NCI-H2196 treated with DMSO at 0.1 percent for 48 hours (cell line): ENCODE measurements around the gene CASKIN2.

ENCODE experiments used
- DNase-seq: peaks from one replicate; lab custom pipeline; 2025; ENCODE audit not compliant: unreplicated experiment; lab: John Stamatoyannopoulos, UW

The CASKIN2 gene

GRCh38 chr17:75506888-75507287 lies 8.4 kb downstream of the CASKIN2 start:
- DNase-seq = no peak

DNA sequence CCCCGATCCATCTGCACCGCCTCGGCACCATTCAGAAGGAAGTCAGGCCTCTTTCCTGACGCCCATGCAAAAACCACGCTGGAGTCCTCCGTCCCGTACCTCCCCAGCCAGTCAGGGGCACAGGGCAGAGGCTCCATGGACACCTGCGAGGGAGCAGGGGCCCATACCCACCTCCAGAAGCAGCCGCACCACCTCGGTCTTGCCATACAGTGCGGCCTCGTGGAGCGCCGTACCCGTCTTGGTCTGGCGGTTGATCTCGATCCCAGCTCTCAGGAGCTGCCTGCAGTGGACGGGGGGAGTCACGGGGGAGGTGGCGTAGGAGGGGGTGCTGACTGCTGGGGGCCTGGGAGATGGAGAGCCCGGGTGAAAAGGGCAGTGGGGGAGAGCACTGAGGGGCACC lies 9.2 kb downstream of the CASKIN2 start:
- no peak for DNase-seq

GRCh38 chr17:75505640-75506039 lies 9.7 kb downstream of the CASKIN2 start:
- DNase-seq = no peak

DNA sequence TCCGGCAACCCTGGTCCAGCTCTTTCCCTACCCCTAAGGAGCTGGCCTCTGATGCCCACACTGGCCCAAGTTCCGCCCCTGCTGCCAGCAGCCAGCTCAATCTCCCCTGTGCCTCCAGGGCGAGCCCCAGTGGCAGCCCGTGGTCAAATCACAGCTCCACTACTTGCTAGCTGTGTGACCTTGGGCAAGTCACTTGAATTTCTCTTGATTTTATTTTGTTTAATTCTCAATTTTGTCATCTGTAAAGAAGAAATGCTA lies 10.3 kb downstream of the CASKIN2 start:
- no peak for DNase-seq

GRCh38 chr17:75504347-75505151 lies 10.8 kb downstream of the CASKIN2 start:
- DNase-seq = no peak

GRCh38 chr17:75503976-75504346 lies 11.4 kb downstream of the CASKIN2 start:
- DNase-seq = no peak

DNA sequence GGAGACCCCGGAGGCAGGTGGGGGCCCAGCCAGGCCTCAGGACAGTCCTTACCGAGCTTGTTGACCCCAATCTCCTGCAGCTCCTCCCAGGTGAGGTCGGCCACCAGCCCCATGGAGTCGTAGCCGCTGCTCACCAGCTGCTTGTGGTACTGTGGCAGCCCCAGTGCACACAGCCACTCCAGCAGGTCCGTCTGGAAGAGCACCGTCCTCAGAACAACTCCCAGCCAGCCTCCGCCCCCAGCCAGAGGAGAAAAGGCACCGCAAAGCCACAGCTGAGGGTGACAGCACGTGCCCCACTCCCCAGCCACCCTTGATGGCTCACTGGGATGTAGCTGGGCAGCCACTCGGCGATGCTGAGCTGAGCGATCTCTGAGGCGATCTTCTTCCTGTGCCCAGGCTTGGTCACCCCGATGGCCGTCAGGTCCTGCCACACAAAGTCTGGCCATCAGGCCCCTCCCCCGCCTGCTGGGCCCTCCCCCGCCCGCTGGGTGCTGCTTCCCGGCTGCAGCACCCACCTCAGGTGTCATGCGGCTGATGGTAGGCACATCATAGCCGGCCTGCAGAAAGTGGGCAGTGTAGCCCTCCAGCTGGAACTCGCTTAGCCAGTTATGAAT lies 11.9 kb downstream of the CASKIN2 start:
- no peak for DNase-seq

- DNase-seq = no peak
Observed at GRCh38 chr17:75502721-75503329, 12.5 kb downstream of the CASKIN2 start.

GRCh38 chr17:75502072-75502720 lies 13.1 kb downstream of the CASKIN2 start:
- DNase-seq = no peak

DNA sequence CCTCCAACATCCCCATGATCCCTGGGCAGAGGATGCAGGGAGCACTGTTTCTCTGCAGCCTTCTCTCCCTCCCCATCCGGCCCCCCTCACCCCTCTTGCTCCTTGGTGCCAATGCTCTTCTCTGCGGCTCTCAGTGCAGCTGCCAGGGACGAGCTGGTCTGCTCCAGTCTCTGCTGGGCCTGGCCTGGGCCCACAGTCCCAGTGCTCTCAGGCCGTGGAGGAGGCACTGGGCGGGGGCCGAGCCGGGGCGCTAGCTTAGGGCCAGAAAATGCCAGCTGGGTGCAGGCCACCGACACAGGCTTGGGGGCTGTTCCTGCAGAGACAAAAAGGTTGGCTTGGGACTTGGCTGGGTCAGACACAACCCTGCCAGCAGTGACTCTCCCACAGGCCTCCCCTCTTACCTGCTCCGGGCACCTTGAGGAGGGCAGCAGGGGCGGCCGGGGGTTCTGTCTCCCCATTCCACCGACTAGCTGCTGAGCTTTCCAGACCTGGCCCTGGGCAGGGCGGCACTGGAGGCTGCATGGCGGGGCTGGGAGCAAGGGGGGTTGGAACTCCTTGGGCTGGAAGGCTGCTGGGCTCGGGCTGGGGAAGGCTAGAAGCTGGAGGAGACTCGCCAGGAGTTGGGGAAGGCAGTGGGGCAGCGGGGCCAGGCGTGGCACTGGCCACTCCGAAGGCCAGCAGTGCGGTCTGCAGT lies 13.8 kb downstream of the CASKIN2 start:
- no peak for DNase-seq

DNA sequence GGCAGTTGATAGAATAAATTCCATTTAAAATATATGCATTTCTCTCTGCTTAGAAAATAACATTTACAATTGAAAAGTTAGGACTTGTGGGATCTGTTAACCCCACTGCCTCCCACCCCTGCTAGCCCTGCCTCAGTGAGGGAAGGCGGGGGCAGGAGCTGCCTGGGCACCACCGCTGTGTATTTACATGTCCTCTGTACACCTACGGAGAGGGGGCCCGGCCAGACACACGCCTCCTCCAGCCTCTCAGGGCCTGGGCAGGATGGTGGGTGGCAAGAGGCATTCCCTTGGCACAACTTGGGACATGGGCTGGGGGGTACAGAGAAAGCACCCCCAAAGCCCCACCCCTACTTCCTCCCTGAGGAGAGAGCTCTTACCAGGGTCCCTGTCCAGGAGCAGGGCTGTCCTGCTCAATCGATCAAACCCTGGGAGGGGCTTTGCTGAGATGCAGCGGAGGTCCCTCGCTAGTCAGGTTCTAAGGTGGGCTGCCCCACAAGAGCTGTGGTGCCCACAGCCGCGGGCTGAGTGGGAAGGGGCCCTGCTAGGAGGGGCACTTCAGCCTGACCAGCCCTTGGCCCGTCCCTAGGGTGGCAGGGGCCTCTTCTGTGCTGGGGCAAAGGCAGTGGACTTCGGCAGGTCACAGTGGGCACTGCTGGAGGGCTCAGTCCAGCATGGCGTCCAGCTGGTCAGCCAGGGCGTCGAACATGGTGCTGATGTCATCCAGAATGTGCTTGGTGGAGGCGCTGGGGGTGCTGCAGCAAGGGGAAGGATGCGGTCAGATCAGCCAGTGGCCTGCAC lies 14.7 kb downstream of the CASKIN2 start:
- no peak for DNase-seq

GRCh38 chr17:75499313-75500022 lies 15.9 kb downstream of the CASKIN2 start:
- DNase-seq = no peak

DNA sequence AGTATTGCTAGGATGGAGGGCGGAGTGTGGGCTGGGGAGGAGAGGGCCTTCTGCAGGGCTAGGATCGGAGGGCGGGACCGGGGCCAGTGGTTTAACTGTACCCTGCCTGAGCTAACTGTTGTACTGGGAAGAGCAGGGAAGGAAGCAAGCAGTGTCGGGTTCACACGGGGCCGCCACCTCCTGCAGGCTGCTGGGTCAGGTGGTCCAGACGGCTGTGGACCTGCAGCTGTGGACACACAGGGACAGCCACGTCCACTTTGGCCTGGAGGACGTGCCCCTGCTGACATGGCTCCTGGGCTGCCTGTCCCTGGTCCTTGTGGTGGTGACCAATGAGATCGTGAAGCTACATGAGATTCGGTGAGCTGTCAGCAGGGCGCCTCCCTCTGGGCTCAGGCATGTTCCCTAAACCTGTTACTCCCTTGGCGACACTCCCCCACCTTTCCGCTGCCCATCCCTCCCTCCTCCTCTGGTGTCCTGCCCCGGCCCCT lies 16.6 kb downstream of the CASKIN2 start:
- no peak for DNase-seq

DNA sequence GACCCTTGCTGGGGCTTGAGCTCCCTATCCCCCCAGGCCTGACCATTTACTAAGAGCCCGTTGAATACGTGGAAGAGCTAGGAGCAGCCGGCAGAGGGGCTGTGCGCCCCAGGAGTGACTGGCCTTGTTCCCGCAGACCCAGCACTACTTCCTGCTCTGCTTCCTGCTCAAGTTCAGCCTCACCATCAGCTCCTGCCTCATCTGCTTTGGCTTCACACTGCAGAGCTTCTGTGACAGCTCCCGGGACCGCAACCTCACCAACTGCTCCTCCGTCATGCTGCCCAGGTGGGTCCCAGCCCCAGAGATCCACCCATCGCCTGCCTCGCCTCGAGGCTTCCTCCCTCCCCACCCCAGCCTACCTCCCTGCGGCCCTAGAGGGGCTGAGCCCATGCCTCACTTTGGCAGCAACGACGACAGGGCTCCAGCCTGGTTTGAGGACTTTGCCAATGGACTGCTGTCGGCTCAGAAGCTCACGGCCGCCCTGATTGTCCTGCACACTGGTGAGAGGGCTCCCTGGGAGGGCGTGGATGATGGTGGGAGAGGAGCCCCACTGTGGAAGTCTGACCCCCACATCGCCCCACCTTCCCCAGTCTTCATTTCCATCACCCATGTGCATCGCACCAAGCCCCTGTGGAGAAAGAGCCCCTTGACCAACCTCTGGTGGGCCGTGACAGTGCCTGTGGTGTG lies 17.2 kb downstream of the CASKIN2 start:
- no peak for DNase-seq

- no peak for DNase-seq
Observed at GRCh38 chr17:75496005-75496404, 19.3 kb downstream of the CASKIN2 start.

DNA sequence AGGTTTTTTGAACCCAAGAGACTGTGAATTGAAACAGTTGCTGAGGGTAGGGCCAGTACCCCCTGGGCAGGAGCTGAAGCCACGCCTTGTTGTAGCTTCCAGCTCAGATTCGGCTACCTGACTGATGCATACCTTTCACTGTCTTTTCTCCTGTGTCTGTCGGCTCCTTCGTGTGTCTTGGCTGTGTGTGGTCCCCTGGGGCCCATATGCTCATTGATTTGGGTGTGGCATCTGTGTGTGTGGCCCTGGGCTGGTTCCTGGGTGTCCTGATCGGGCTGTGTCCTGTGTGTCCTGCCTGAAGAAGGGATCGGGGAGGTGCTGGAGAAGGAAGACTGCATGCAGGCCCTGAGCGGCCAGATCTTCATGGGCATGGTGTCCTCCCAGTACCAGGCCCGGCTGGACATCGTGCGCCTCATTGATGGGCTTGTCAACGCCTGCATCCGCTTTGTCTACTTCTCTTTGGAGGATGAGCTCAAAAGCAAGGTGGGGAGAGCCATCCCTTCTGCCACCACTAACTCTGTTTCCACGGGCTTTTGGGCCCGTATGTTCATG lies 20.9 kb downstream of the CASKIN2 start:
- DNase-seq = no peak

DNA sequence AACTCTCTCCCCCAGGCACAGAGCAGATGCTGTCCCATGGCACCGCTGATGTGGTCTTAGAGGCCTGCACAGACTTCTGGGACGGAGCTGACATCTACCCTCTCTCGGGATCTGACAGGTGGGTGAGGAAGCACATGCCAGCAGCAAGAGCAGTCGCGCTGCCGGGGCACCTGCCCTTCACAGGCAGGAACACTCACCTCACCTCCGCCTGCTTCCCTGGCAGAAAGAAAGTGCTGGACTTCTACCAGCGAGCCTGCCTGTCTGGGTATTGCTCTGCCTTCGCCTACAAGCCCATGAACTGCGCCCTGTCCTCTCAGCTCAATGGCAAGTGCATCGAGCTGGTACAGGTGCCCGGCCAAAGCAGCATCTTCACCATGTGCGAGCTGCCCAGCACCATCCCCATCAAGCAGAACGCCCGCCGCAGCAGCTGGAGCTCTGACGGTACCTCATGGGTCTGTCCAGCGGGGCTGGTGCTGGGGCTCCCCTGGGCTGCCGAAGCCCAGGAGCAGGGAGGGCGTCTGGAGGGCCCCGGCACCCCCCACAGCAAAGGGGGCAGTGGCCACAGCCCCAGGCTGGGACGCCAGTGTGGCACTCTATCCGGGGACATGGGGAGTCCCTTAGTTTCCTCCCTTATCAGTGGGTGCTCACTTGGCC lies 21.7 kb downstream of the CASKIN2 start:
- no peak for DNase-seq

DNA sequence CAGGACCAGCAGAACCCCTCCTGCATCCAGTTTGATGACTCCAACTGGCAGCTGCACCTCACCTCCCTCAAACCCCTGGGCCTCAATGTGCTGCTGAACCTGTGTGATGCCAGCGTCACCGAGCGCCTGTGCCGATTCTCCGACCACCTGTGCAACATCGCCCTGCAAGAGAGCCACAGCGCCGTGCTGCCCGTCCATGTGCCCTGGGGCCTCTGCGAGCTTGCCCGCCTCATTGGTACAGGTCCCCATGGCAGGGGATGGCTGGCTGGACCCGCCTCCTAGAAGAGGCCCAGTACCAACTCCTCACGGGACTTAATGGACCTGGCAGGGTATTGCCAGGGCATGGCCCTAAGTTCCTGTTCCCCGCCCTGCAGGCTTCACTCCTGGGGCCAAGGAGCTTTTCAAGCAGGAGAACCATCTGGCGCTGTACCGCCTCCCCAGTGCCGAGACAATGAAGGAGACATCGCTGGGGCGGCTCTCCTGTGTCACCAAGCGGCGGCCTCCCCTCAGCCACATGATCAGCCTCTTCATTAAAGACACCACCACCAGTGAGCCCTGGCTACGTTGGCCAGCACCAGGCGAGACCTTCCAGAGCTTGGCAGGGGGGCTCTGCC lies 22.7 kb downstream of the CASKIN2 start:
- DNase-seq = no peak
